HEK293 (cell line): Measurements from ENCODE around the gene LENEP.

Experiments used
- CTCF ChIP-seq: fragments of 450-650 bp; formaldehyde crosslinking; IDR thresholded peaks from 2 replicates; pipeline ENCODE4 v1.5.1; 2016; ENCODE audit warnings: missing biosample characterization, missing genetic modification characterization
- MZF1 ChIP-seq: fragments of 450-650 bp; formaldehyde crosslinking; IDR thresholded peaks from 2 replicates; pipeline ENCODE4 v1.5.1; 2017; ENCODE audit warnings: missing biosample characterization, missing genetic modification characterization, borderline replicate concordance
- REST ChIP-seq: fragments of 450-650 bp; formaldehyde crosslinking; IDR thresholded peaks from 2 replicates; pipeline ENCODE4 v1.5.1; 2016; ENCODE audit warnings: missing biosample characterization, missing genetic modification characterization
- ZBTB21 ChIP-seq: fragments of 450-650 bp; formaldehyde crosslinking; IDR thresholded peaks from 2 replicates; pipeline ENCODE4 v1.5.1; 2017; ENCODE audit warnings: missing biosample characterization, missing genetic modification characterization
- ZNF19 ChIP-seq: fragments of 450-650 bp; formaldehyde crosslinking; IDR thresholded peaks from 2 replicates; pipeline ENCODE4; 2016; ENCODE audit warnings: missing biosample characterization, missing genetic modification characterization, low read depth
- ZNF239 ChIP-seq: fragments of 450-650 bp; formaldehyde crosslinking; IDR thresholded peaks from 2 replicates; pipeline ENCODE4 v1.5.1; 2016; ENCODE audit warnings: missing biosample characterization, missing genetic modification characterization
- ZNF24 ChIP-seq: fragments of 450-650 bp; formaldehyde crosslinking; IDR thresholded peaks from 2 replicates; pipeline ENCODE4 v1.5.1; 2016; ENCODE audit warnings: missing biosample characterization, missing genetic modification characterization
- ZNF561 ChIP-seq: fragments of 450-650 bp; IDR thresholded peaks from 2 replicates; pipeline ENCODE4 v1.5.1; 2018; ENCODE audit warnings: missing biosample characterization, missing genetic modification characterization, borderline replicate concordance
- ZNF776 ChIP-seq: fragments of 450-650 bp; formaldehyde crosslinking; IDR thresholded peaks from 2 replicates; pipeline ENCODE4 v1.5.0; 2017; ENCODE audit warnings: missing biosample characterization, missing genetic modification characterization, borderline replicate concordance

GRCh38 chr1:154990276-154990675 is 3.1 kb upstream of the LENEP start:
- no peak for TF ChIP-seq CTCF
- no peak for TF ChIP-seq ZNF239 (tag by site-specific recombination)
- TF ChIP-seq MZF1 (tag by site-specific recombination): no peak
- no peak for TF ChIP-seq ZNF561
- no peak for TF ChIP-seq ZNF19 (tag by site-specific recombination)
- no peak for TF ChIP-seq ZBTB21 (tag by site-specific recombination)
- no peak for TF ChIP-seq ZNF24
- no peak for TF ChIP-seq REST
- TF ChIP-seq ZNF776 (tag by site-specific recombination): no peak
